HL-60 (cell line): Measurements from ENCODE around the gene CFAP157.

Experiments
- DNase-seq, 2 experiments: peaks; one replicate each; pipeline ENCODE4 v3.0.0-alpha.2; 2010 to 2020; ENCODE audit warnings: low read depth in 1 of 2, low spot score in 1 of 2
- H3K27ac ChIP-seq: fragments of 250-450 bp; sonication (Bioruptor Pico); replicated peaks from 2 replicates; pipeline ENCODE4 v1.5.1; 2020; ENCODE audit warnings: mild to moderate bottlenecking, moderate library complexity
- H3K27me3 ChIP-seq: fragments of 250-450 bp; sonication (Bioruptor Pico); 2 replicates; pipeline ENCODE4 v1.5.1; 2021; ENCODE audit warnings: mild to moderate bottlenecking, moderate library complexity; ENCODE audit not compliant: insufficient read depth, poor library complexity, severe bottlenecking
- H3K4me3 ChIP-seq: replicated peaks from 2 replicates; pipeline ENCODE4 v1.5.1; 2011; ENCODE audit warnings: mild to moderate bottlenecking, control low read depth, low read length; ENCODE audit not compliant: insufficient read depth
- GABPA ChIP-seq: IDR thresholded peaks from 2 replicates; pipeline ENCODE4 v1.6.1; 2012; ENCODE audit warnings: low read depth
- POLR2AphosphoS5 ChIP-seq: IDR thresholded peaks from 2 replicates; pipeline ENCODE4 v1.6.1; 2012; ENCODE audit warnings: low read depth
- REST ChIP-seq: IDR thresholded peaks from 2 replicates; pipeline ENCODE4 v1.6.1; 2012; ENCODE audit warnings: low read depth; ENCODE audit not compliant: insufficient replicate concordance
- SPI1 ChIP-seq: IDR thresholded peaks from 2 replicates; pipeline ENCODE4 v1.6.1; 2012; ENCODE audit warnings: low read depth, mild to moderate bottlenecking, borderline replicate concordance
- TF ChIP-seq, protein P1 (sequence below): IDR thresholded peaks from one replicate; pipeline ENCODE4 v1.5.1; 2011; ENCODE audit warnings: low read length, control low read depth, inconsistent platforms; ENCODE audit not compliant: insufficient read depth

CFAP157 gene

DNA sequence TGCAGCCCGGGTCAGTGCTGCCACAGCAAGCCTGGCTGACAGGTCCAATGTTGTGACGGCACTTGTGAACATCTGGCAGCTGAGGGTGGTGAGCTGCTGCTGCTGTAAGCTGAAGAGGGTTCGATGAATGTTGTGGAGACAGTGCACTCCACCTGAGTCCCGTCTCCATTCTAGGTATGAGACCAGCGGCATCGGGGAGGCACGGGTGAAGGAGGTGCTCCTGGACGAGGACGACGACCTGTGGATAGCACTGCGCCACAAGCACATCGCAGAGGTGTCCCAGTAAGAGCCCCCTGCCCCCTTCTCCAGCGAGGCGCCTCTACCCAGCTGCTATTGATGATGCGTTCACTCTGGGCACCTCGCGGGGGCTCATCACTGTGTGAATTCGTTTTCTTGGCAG lies 38.9 kb upstream of the CFAP157 start:
- Histone ChIP-seq H3K27ac (no peak overlapping the region), H3K4me3 (no peak overlapping the region), H3K27me3 (no peaks in the 10 kb centered on the region)
- no peak for TF ChIP-seq SPI1
- no peak for TF ChIP-seq REST
- no peak for TF ChIP-seq POLR2AphosphoS5
- TF ChIP-seq, protein P1, sequence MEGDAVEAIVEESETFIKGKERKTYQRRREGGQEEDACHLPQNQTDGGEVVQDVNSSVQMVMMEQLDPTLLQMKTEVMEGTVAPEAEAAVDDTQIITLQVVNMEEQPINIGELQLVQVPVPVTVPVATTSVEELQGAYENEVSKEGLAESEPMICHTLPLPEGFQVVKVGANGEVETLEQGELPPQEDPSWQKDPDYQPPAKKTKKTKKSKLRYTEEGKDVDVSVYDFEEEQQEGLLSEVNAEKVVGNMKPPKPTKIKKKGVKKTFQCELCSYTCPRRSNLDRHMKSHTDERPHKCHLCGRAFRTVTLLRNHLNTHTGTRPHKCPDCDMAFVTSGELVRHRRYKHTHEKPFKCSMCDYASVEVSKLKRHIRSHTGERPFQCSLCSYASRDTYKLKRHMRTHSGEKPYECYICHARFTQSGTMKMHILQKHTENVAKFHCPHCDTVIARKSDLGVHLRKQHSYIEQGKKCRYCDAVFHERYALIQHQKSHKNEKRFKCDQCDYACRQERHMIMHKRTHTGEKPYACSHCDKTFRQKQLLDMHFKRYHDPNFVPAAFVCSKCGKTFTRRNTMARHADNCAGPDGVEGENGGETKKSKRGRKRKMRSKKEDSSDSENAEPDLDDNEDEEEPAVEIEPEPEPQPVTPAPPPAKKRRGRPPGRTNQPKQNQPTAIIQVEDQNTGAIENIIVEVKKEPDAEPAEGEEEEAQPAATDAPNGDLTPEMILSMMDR = no peak
- no peak for TF ChIP-seq GABPA
- no peak for DNase-seq

- no peak for DNase-seq
- Histone ChIP-seq H3K27ac (no peak overlapping the region), H3K27me3 (no peaks in the 10 kb centered on the region), H3K4me3 (no peak overlapping the region)
- TF ChIP-seq GABPA = no peak
- TF ChIP-seq SPI1 = no peak
- TF ChIP-seq POLR2AphosphoS5 = no peak
- TF ChIP-seq, protein P1 = no peak
- TF ChIP-seq REST = peak; percentile 42
Measured at GRCh38 chr9:127673234-127673633, 33.6 kb upstream of the CFAP157 start.

GRCh38 chr9:127676638-127677037 lies 30.1 kb upstream of the CFAP157 start:
- no peaks in the 10 kb centered on the region for H3K27me3 ChIP-seq
- H3K4me3 ChIP-seq = no peak overlapping the region
- no peak for DNase-seq
- no peak overlapping the region for H3K27ac ChIP-seq
- no peak for TF ChIP-seq GABPA
- TF ChIP-seq, protein P1 = no peak
- no peak for TF ChIP-seq REST
- TF ChIP-seq POLR2AphosphoS5 = no peak
- TF ChIP-seq SPI1 = no peak
